NCI-H2029 (cell line): ENCODE measurements around the gene GJB6.

ENCODE experiments used
- DNase-seq: peaks from one replicate; lab custom pipeline; 2025; lab: John Stamatoyannopoulos, UW

The GJB6 gene

GRCh38 chr13:20186771-20187170 is 45.3 kb downstream of the GJB6 start:
- no peak for DNase-seq

- DNase-seq = no peak
Observed at GRCh38 chr13:20185366-20186056, 46.6 kb downstream of the GJB6 start.

- DNase-seq = peak; percentile 48
Observed at GRCh38 chr13:20182231-20182846, 49.8 kb downstream of the GJB6 start.

GRCh38 chr13:20181188-20181587 is 50.9 kb downstream of the GJB6 start:
- DNase-seq = no peak

GRCh38 chr13:20178156-20178555 is 54.0 kb downstream of the GJB6 start:
- no peak for DNase-seq

- no peak for DNase-seq
Observed at GRCh38 chr13:20177049-20177831, 54.9 kb downstream of the GJB6 start.

GRCh38 chr13:20175907-20176652 is 56.0 kb downstream of the GJB6 start:
- DNase-seq = peak; percentile 41

- DNase-seq = no peak
Observed at GRCh38 chr13:20175406-20175794, 56.7 kb downstream of the GJB6 start.

GRCh38 chr13:20174656-20175405 is 57.3 kb downstream of the GJB6 start:
- peak; percentile 64 for DNase-seq

GRCh38 chr13:20173116-20173746 is 58.9 kb downstream of the GJB6 start:
- DNase-seq = no peak
